MM.1S (cell line): Measurements from ENCODE around the gene TAB2.

ENCODE experiments used
- CTCF ChIP-seq: fragments of 300-600 bp; sonication (generic); IDR thresholded peaks from 2 replicates; pipeline ENCODE4 v1.5.1; 2016; ENCODE audit warnings: antibody characterized with exemption, low read length, mixed read lengths
- EZH2 ChIP-seq: fragments of 300-600 bp; sonication (generic); optimal IDR thresholded peaks from 2 replicates; pipeline ENCODE3; 2017; ENCODE audit warnings: low read depth, mild to moderate bottlenecking, antibody characterized with exemption, low read length, mixed read lengths
- EZH2phosphoT487 ChIP-seq: fragments of 300-600 bp; sonication (generic); IDR thresholded peaks from 2 replicates; pipeline ENCODE4 v1.6.1; 2018; ENCODE audit warnings: antibody characterized with exemption, low read length

GRCh38 chr6:149421132-149421531, 103.6 kb downstream of the TAB2 start:
- no peak for TF ChIP-seq CTCF
- TF ChIP-seq EZH2, result no peak
- no peak for TF ChIP-seq EZH2phosphoT487
